GM18511 (cell line): Measurements from ENCODE around the gene ATP2A2.
"Not testable (repeated sequence)": the region's sequence is repeated elsewhere in the genome, so short reads cannot be mapped to it uniquely, and the experiment has no call there.

ENCODE experiments used
- ATAC-seq: cut with Tn5 transposase; IDR thresholded peaks from one replicate; pipeline ENCODE4 v1.9.1; 2021; ENCODE audit warnings: mild to moderate bottlenecking, moderate library complexity; ENCODE audit not compliant: unreplicated experiment

ATP2A2 gene

DNA sequence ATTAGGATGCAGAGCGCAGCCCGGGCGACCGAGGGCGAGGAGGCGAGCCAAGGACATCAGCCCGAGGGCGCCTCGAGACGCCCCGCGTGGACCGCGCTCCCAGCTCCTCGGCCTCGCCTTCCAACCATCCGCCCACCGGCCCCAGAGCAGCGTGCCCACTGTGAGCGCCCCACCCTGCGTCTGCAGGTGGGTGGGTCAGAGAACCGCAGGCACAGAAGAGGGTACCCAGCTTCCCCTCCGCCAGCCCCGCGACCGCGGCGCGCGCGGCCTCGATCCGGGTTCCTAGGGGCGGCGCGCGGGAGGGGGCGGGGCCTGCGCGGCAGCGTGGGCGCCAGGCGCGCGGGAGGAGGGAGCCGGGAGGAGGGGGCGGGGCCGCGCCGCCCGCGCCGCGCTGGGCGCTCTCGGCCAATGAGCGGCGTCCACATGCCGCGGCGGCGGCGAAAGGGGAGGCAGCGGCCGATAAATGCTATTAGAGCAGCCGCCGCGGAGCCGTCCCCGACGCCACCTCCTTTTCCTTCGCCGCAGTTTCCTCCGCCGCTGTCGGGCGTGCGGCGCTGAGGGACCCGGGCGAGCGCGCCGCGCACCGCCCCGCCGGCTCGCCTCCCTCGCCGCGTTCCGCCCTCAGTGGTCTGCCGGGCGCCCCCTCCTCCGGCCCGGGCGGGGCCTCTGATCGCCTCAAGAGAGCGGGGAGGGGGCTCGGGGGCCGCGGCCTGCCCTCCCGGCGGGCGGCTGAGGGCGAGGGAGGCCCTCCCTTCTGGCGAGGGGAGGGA is at the start of gene ATP2A2:
Gene ATP2A2, plus strand, starts transcription at position 469 of the 770 bp plus-strand sequence. CDS start 543 bp downstream, outside the sequence.
- ATAC-seq: peak; percentile 81

DNA sequence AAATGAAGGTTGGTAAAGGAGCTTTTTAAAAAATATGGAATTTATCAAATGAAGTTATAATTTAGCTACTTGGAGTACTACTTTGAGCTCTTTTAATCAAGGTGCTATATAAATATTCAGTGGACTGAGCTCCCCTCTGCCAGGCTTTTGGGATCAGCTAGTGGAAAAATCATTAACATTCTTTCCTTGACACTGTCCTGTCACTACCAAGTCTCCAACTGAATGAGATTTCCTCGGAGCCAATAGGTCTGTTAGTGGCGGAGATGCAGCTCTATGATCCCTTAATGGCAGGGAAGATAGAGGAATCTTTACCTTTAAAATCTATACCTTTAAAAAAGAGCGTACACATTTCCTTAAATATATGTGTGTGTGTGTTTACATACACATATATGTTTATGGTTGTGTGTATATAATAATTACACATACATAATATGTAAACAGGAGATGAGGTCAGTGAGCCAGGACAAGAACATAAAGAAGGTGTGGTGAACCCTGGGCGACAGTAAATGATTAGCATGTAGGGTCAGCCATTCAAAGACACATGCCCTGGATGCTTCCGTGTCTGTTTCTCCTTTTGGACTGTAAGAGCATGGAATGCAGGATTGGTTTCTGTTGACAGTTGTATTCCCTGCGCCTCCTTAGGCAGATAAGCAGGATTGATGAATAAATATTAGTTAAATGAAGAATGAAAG is 47.7 kb upstream of the ATP2A2 start:
- ATAC-seq: no peak

DNA sequence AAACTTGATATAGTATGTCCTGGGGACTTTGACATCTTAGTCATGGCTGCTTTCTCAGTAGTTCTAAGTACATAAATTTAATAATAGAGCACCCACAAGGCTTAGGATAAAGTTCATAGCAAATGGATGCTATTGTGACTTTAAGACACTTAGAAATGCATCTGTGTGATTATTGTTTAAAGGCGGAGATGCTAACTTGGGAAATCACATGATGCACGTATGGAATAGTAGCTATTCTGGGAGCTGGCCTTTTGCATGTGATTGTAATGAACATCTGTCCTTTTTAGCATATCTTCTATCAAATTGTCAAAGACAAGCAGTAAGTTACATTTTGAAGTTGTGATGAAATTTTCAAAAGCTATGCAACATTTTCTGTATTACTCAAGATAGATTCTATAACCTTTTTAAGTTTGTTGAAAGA is 46.7 kb upstream of the ATP2A2 start:
- ATAC-seq: no peak

GRCh38 chr12:110234755-110235154 is 46.3 kb upstream of the ATP2A2 start:
- no peak for ATAC-seq

DNA sequence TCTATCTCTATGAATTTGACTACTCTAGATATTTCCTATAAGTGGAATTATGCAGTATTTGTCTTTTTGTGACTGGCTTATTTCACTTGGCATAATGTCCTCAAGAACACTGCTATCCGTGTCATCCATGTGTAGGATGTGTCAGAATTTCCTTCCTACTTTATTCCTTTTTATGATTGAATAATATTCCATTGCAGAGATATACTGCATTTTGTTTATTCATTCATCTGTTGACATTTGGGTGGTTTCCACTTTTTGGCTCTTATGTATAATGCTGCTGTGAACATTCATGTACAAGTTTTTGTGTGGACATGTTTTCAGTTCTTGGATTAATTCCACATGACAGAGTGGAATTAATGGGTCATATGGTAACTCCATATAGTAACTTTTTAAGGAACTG is 45.7 kb upstream of the ATP2A2 start:
- ATAC-seq: no peak

DNA sequence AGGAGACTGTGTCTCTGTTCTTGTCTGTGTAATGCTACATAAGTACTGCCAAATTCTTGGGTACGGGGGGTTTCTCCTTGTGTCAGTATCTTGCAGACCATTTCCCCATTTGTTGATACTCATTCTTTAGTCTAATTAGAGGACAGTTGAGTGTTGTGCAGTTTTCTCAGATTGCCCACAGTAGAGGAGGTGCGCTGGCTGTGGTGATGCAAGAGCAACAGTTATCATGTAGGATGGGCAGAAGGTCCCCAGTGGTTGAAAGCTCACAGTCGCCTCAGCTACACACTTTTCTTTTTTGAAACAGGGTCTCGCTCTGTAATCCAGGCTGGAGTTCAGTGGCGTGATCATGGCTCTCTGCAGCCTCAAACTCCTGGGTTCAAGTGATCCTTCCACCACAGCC is 37.8 kb upstream of the ATP2A2 start:
- no peak for ATAC-seq

DNA sequence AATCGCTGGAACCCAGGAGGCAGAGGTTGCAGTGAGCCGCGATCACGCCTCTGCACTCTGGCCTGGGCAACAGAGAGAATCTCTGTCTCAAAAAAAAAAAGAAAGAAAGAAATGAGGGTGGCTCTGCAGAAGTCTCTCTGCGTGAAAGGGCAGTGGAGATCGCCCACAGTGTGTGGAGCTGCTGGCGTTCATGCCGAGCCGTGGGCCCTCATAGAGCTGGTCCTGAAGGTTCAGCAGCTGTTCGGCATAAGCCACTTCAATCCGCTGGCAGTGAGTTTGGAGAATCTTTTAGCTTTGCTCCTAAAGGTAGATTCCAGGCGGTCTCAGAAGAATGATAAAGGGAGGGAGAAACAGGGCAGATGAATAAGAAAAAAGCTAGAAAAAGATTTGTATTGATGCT is 36.7 kb upstream of the ATP2A2 start:
- ATAC-seq: no peak

GRCh38 chr12:110244829-110245228 is 36.2 kb upstream of the ATP2A2 start:
- ATAC-seq: no peak

DNA sequence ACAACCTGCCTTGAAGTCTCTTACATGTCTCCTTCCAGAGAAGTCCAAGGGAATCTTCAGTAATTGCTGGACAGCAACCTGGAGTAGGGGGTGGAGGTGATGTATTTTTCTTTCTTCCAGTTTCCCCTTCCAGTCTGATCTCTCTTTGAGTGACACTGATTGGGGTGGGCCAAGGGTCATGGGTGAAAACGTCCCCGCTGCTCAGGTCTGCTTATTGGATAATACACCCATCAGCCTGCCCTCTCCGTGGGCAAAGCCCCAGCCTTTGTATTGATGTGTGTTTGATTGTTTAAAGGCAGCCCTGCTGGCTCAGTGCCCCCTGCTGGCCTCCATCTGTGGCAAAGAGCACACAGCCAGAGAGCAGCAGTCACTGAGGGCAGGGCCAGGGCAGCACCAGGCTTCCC is 35.7 kb upstream of the ATP2A2 start:
- ATAC-seq: no peak

DNA sequence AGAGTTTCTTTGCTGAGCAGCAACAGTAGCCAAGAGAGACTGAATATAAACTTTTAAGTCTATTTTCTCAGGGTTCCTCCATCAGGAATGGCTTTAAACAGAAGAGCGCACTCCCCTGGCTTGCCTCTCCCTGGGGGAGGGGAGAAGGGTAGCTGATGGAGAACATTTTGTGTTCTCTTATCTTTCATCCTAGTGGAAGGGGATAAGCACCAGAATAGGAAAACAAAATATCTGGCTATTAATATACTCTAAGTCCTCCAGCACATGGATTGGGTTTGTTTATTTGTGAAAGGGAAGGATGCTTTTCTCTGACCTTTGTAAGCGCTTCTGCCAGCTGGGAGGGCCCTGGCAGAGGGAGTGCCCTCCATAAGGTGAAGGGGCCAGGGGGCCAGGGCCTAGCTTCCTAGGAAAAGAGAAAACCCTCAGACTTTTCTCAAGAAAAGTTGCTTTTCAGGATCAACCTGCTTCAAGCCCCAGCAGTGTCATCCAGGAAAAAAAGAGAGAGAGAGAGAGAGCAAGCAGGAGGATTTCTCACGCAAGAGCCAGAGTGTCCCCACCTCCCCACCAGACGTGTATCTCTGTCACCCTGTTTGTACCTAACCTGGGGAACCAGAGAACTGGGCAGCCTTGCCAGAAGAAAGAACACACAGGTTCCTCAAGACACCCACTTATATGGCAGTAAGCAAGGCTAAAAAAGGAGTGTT is 34.3 kb upstream of the ATP2A2 start:
- ATAC-seq: no peak

GRCh38 chr12:110247340-110248095 is 33.5 kb upstream of the ATP2A2 start:
- ATAC-seq: no peak

DNA sequence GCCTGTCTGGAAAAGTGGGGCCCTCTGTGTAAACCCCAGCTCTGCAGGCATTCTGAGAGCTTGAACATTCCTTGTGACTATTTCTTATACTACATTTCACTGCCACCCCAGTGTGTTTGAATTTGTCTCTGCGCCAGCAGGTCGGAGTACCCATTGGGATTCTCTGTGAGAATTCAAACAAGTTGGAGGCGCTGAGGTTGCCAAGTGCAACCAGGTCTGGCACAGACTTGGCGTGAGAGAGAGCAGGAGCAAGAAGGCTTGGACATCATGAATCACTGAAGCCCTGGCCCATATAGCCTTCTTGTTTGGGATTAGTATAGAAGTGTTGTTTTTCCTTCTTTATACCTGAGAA is 33.0 kb upstream of the ATP2A2 start:
- ATAC-seq: no peak

DNA sequence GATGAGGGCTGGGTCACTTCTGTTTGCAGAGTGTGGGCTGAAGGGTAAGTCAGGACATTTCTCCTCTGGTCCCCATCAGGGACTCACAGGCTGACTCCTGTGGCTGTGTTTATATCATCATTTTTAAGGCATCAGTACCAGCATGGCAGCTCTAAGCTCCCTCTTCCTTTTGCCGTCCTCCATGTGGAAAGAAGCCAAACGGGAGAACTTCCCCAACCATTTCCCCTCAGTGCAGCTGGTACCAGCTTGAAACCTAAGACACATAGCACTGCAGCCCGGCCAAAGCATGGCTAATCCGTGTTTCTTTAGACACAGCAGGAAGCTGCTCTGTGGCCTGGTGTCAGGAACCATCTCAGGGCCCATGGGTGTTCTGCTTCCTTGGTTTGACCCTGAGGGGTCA is 31.9 kb upstream of the ATP2A2 start:
- no peak for ATAC-seq

GRCh38 chr12:110249716-110250225 is 31.3 kb upstream of the ATP2A2 start:
- ATAC-seq: peak; percentile 68

DNA sequence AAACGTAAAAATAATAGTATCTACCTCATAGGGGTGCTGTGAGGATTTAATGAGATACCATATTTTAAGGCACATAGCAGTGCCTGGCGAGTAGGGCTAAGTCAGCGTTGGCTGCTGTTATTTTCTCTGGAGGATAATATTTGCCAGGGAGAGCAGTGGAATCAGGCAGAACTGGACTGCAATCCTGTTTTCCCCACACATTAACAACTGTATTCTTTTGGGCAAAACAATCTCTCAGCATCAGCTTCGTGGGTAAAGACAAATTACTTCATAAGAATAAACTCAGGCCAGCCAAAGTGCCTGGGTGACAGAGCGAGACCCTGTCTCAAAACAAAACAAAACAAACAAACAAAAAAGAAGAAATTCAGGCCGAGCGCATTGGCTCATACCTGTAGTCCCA is 29.7 kb upstream of the ATP2A2 start:
- no peak for ATAC-seq

- no peak for ATAC-seq
These were observed 28.3 kb upstream of the ATP2A2 start for GRCh38 chr12:110252716-110253115.

- no peak for ATAC-seq
These were observed 27.9 kb upstream of the ATP2A2 start for GRCh38 chr12:110253176-110253575.

GRCh38 chr12:110254971-110255540 is 26.0 kb upstream of the ATP2A2 start:
- no peak for ATAC-seq

- not testable (repeated sequence) for ATAC-seq
These were observed 25.1 kb upstream of the ATP2A2 start for GRCh38 chr12:110255890-110256456.

DNA sequence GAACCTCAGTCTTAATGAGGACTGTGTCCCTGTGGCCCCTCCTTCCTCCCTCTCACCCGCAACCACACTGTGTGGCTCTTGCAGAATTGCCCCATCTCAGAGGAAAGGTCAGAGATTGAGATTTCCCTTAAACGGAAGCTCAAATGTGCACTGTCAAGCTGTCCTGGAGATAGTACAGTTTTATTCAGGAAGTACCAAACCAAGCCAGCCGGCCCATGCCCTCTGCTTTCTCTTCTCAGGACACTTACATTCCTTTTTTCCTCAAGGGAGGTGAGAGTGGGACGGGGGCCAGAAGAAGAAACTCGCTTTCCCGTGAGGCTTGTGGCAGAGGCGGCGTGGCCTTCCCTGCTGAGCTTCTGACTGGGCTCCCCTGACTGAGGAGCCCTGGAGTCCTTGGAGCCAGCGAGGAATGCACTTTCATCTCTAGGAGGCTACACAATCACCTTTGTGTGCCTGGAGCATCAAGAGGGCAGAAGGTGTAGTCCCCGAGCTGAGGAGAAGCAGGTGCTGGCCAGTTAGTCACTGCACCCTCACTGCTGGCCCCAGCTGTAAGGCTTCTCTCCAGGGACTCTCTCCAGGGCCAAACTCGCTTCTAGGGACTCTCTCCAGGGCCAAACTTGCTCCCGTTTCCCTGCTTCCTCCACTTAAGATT is 24.1 kb upstream of the ATP2A2 start:
- no peak for ATAC-seq
